ENCODE measurements around the gene PRKAA2. TPM values are rescaled to one million over a fixed set of nuclear protein-coding genes. Genes with fewer than 3 reads are reported as not detected.

Gene PRKAA2
- total RNA-seq, 2 experiments from 2014 or later, result not detected

GRCh38 chr1:56707379-56707778 is 62.3 kb downstream of the PRKAA2 start:
- Mint-ChIP-seq H3K4me1 (ENCODE audit: low read depth) (no peaks in the 10 kb centered on the region), H3K36me3 (ENCODE audit: low read depth) (no peaks in the 10 kb centered on the region), H3K4me3 (no peak overlapping the region), H3K9me3 (no peaks in the 10 kb centered on the region), H3K27me3 (ENCODE audit: low read depth) (peaks cover 16% of the 10 kb centered on the region), H3K27ac (no peak overlapping the region)
- CTCF ChIA-PET, result no interaction called here
- intact Hi-C loops (cut with micrococcal nuclease), result loop anchor here (5.0 kb wide), 1 partner anchor 1330 kb away; no protein-coding TSS in a partner anchor
- DNase-seq, result no peak

GRCh38 chr1:56709269-56709880 is 64.3 kb downstream of the PRKAA2 start:
- Mint-ChIP-seq H3K4me3 (no peak overlapping the region), H3K36me3 (ENCODE audit: low read depth) (no peaks in the 10 kb centered on the region), H3K9me3 (no peaks in the 10 kb centered on the region)

GRCh38 chr1:56709995-56710394 is 64.9 kb downstream of the PRKAA2 start:
- H3K9me3 Mint-ChIP-seq, result no peaks in the 10 kb centered on the region
- H3K27me3 Mint-ChIP-seq (ENCODE audit: low read depth), result peaks cover 19% of the 10 kb centered on the region
- no peaks in the 10 kb centered on the region for H3K4me1 Mint-ChIP-seq (ENCODE audit: low read depth)
- H3K4me3 Mint-ChIP-seq, result no peak overlapping the region
- intact Hi-C loops (cut with micrococcal nuclease), result loop anchor here (1.0 to 5.0 kb wide), 4 partner anchors 112 to 1425 kb away; no protein-coding TSS in a partner anchor
- no peak for DNase-seq
- CTCF ChIA-PET, result interaction anchor here (0.6 to 0.9 kb wide), 4 partner anchors 80 to 1129 kb away, joined by 3 read pairs; no protein-coding TSS in a partner anchor
- no peak overlapping the region for H3K27ac Mint-ChIP-seq
- H3K36me3 Mint-ChIP-seq (ENCODE audit: low read depth), result no peaks in the 10 kb centered on the region

More at GRCh38 chr1:56709269-56709880, 64.3 kb downstream of the PRKAA2 start:
- H3K27me3 Mint-ChIP-seq (ENCODE audit: low read depth), result peaks cover 19% of the 10 kb centered on the region
- no peak overlapping the region for H3K27ac Mint-ChIP-seq
- DNase-seq, result no peak
- CTCF ChIA-PET, result interaction anchor here (0.6 to 1.2 kb wide), 5 partner anchors 79 to 1128 kb away, joined by 3 to 5 read pairs (median 3); no protein-coding TSS in a partner anchor
- H3K4me1 Mint-ChIP-seq (ENCODE audit: low read depth), result no peaks in the 10 kb centered on the region
- intact Hi-C loops (cut with micrococcal nuclease), result loop anchor here (1.0 to 5.0 kb wide), 3 partner anchors 1231 to 1425 kb away; no protein-coding TSS in a partner anchor

- Mint-ChIP-seq H3K36me3 (ENCODE audit: low read depth) (no peaks in the 10 kb centered on the region), H3K9me3 (no peaks in the 10 kb centered on the region), H3K27me3 (ENCODE audit: low read depth) (peaks cover 19% of the 10 kb centered on the region), H3K4me1 (ENCODE audit: low read depth) (no peaks in the 10 kb centered on the region), H3K27ac (no peak overlapping the region), H3K4me3 (no peak overlapping the region)
- intact Hi-C loops (cut with micrococcal nuclease), result loop anchor here (5.0 kb wide), 1 partner anchor 112 kb away; no protein-coding TSS in a partner anchor
- CTCF ChIA-PET, result no interaction called here
- DNase-seq, result no peak
Observed at GRCh38 chr1:56710646-56711045, 65.5 kb downstream of the PRKAA2 start.

- CTCF ChIA-PET, result no interaction called here
- Mint-ChIP-seq H3K27me3 (ENCODE audit: low read depth) (peaks cover 11% of the 10 kb centered on the region), H3K36me3 (ENCODE audit: low read depth) (no peaks in the 10 kb centered on the region), H3K4me3 (no peak overlapping the region), H3K27ac (no peak overlapping the region), H3K4me1 (ENCODE audit: low read depth) (no peaks in the 10 kb centered on the region), H3K9me3 (no peaks in the 10 kb centered on the region)
- intact Hi-C loops (cut with micrococcal nuclease), result loop anchor here (5.0 kb wide), 1 partner anchor 110 kb away; no protein-coding TSS in a partner anchor
- DNase-seq, result no peak
Observed at GRCh38 chr1:56712150-56712549, 67.0 kb downstream of the PRKAA2 start.

- Mint-ChIP-seq H3K27ac (no peak overlapping the region), H3K27me3 (ENCODE audit: low read depth) (peaks cover 8% of the 10 kb centered on the region), H3K9me3 (no peaks in the 10 kb centered on the region), H3K4me3 (no peak overlapping the region), H3K4me1 (ENCODE audit: low read depth) (no peaks in the 10 kb centered on the region), H3K36me3 (ENCODE audit: low read depth) (no peaks in the 10 kb centered on the region)
- intact Hi-C loops (cut with micrococcal nuclease), result loop anchor here (5.0 kb wide), 1 partner anchor 109 kb away; no protein-coding TSS in a partner anchor
- DNase-seq, result no peak
- CTCF ChIA-PET, result interaction anchor here (0.7 kb wide), 1 partner anchor 230 kb away, joined by 6 read pairs; no protein-coding TSS in a partner anchor
Observed at GRCh38 chr1:56713112-56713511, 68.0 kb downstream of the PRKAA2 start.

- Mint-ChIP-seq H3K36me3 (ENCODE audit: low read depth) (no peaks in the 10 kb centered on the region), H3K4me1 (ENCODE audit: low read depth) (no peaks in the 10 kb centered on the region), H3K4me3 (no peak overlapping the region), H3K27ac (no peak overlapping the region), H3K27me3 (ENCODE audit: low read depth) (peaks cover 8% of the 10 kb centered on the region), H3K9me3 (no peaks in the 10 kb centered on the region)
- CTCF ChIA-PET, result no interaction called here
- no peak for DNase-seq
- intact Hi-C loops (cut with micrococcal nuclease), result no loop called here
Observed at GRCh38 chr1:56715156-56715555, 70.0 kb downstream of the PRKAA2 start.

GRCh38 chr1:56719171-56719570 is 74.1 kb downstream of the PRKAA2 start:
- CTCF ChIA-PET, result no interaction called here
- intact Hi-C loops (cut with micrococcal nuclease), result no loop called here

GRCh38 chr1:56726706-56727105 is 81.6 kb downstream of the PRKAA2 start:
- H3K27ac Mint-ChIP-seq, result no peak overlapping the region
- no peaks in the 10 kb centered on the region for H3K36me3 Mint-ChIP-seq (ENCODE audit: low read depth)
- H3K27me3 Mint-ChIP-seq (ENCODE audit: low read depth), result peaks cover 29% of the 10 kb centered on the region
- DNase-seq, result no peak
- intact Hi-C loops (cut with micrococcal nuclease), result no loop called here
- no peak overlapping the region for H3K4me3 Mint-ChIP-seq
- CTCF ChIA-PET, result no interaction called here
- no peaks in the 10 kb centered on the region for H3K4me1 Mint-ChIP-seq (ENCODE audit: low read depth)
- no peaks in the 10 kb centered on the region for H3K9me3 Mint-ChIP-seq

More at GRCh38 chr1:56719171-56719570, 74.1 kb downstream of the PRKAA2 start:
- Mint-ChIP-seq H3K27ac (no peak overlapping the region), H3K4me1 (ENCODE audit: low read depth) (no peaks in the 10 kb centered on the region), H3K9me3 (no peaks in the 10 kb centered on the region), H3K27me3 (ENCODE audit: low read depth) (peaks cover 2% of the 10 kb centered on the region), H3K4me3 (no peak overlapping the region), H3K36me3 (ENCODE audit: low read depth) (no peaks in the 10 kb centered on the region)
- no peak for DNase-seq

- H3K4me3 Mint-ChIP-seq, result no peak overlapping the region
- H3K27me3 Mint-ChIP-seq (ENCODE audit: low read depth), result peaks cover 32% of the 10 kb centered on the region
- CTCF ChIA-PET, result no interaction called here
- H3K9me3 Mint-ChIP-seq, result peaks cover 1% of the 10 kb centered on the region
- no peaks in the 10 kb centered on the region for H3K4me1 Mint-ChIP-seq (ENCODE audit: low read depth)
- peaks cover 2% of the 10 kb centered on the region for H3K36me3 Mint-ChIP-seq (ENCODE audit: low read depth)
- intact Hi-C loops (cut with micrococcal nuclease), result no loop called here
- DNase-seq, result no peak
- H3K27ac Mint-ChIP-seq, result no peak overlapping the region
Observed at GRCh38 chr1:56728964-56729363, 83.8 kb downstream of the PRKAA2 start.

- Mint-ChIP-seq H3K27ac (no peak overlapping the region), H3K36me3 (ENCODE audit: low read depth) (no peaks in the 10 kb centered on the region), H3K27me3 (ENCODE audit: low read depth) (peaks cover 14% of the 10 kb centered on the region), H3K9me3 (no peaks in the 10 kb centered on the region), H3K4me3 (no peak overlapping the region), H3K4me1 (ENCODE audit: low read depth) (no peaks in the 10 kb centered on the region)
- CTCF ChIA-PET, result no interaction called here
- intact Hi-C loops (cut with micrococcal nuclease), result no loop called here
- no peak for DNase-seq
Observed at GRCh38 chr1:56745231-56745630, 100.1 kb downstream of the PRKAA2 start.

GRCh38 chr1:56754708-56755479 is 109.8 kb downstream of the PRKAA2 start:
- CTCF ChIA-PET, result no interaction called here
- intact Hi-C loops (cut with micrococcal nuclease), result loop anchor here (5.0 to 10.0 kb wide), 2 partner anchors 50 to 67 kb away; no protein-coding TSS in a partner anchor
- DNase-seq, result no peak
- Mint-ChIP-seq H3K4me1 (ENCODE audit: low read depth) (peaks cover 2% of the 10 kb centered on the region), H3K27me3 (ENCODE audit: low read depth) (peaks cover 17% of the 10 kb centered on the region), H3K36me3 (ENCODE audit: low read depth) (no peaks in the 10 kb centered on the region), H3K27ac (no peak overlapping the region), H3K4me3 (no peak overlapping the region), H3K9me3 (no peaks in the 10 kb centered on the region)
